C4-2B (cell line): ENCODE results near the gene TPRG1L.

Source experiments
- H3K27ac ChIP-seq: fragments of 450-650 bp; 2 replicates; pipeline ENCODE4 v1.5.1; 2017
- CTCF ChIP-seq: fragments of 450-650 bp; conservative IDR thresholded peaks from 2 replicates; pipeline ENCODE4 v1.5.1; 2017; ENCODE audit warnings: mild to moderate bottlenecking
- ZFX ChIP-seq: fragments of 450-650 bp; IDR thresholded peaks from 2 replicates; pipeline ENCODE4 v1.6.1; 2017

TPRG1L gene

GRCh38 chr1:3638676-3639075 is 13.9 kb downstream of the TPRG1L start:
- TF ChIP-seq CTCF (no peak), ZFX (no peak)
- H3K27ac ChIP-seq, result no peak overlapping the region

GRCh38 chr1:3639397-3639911 is 14.6 kb downstream of the TPRG1L start:
- no peak overlapping the region for H3K27ac ChIP-seq
- TF ChIP-seq ZFX, result no peak
- TF ChIP-seq CTCF, result no peak

DNA sequence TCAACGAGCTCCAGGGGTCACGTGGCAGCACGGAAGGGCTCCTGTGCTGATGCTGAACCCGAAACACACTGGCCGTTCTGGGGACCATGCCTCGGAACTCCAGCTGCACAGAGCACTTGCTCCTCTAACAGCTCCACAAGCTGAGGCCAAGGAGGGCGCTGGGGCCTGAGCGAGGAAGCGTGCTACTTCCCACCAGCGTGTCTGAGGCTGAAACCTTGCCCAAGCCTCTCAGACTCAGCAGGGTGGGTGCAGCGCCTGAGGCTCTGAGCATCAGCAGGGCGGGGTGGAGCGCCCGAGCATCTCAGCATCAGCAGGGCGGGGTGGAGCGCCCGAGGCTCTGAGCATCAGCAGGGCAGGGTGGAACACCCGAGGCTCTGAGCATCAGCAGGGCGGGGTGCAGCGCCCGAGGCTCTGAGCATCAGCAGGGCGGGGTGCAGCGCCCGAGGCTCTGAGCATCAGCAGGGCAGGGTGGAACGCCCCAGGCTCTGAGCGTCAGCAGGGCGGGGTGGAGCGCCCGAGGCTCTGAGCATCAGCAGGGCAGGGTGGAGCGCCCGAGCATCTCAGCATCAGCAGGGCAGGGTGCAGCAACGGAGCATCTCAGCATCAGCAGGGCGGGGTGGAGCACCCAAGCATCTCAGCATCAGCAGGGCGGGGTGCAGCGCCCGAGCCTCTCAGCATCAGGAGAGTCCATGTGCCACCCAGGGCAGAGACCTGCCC is 15.5 kb downstream of the TPRG1L start:
- TF ChIP-seq ZFX (no peak), CTCF (no peak)
- H3K27ac ChIP-seq, result no peak overlapping the region

DNA sequence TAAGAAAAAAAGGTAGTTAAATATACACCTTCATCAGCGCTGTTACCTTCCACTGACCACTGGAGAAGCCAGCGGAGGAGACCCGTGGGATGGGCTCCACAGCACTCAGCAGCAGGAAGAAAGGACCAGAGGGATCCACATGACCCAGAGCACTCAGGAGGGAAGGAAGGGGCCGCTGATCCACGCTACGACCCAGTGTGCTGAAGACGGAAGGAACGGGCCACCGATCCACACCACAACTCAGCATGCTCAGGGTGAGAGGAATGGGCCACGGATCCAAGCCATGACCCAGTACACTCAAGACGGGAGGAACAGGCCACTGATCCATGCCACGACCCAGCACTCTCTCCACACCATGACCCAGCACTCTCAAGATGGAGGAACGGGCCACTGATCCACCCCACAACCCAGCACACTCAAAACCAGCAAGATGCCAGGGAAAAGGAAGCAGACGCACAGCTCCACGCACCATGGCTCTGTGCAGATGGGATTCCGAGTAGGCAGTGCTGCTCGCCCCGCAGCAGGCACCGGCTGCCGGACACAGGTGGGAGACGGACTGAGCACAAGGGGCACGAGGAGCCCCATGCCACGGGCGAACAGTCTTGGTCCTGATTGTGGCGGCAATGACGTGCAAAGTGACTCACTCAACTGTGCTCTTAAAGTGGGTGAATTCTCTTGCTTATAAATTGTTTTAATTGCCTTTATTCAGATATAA is 16.4 kb downstream of the TPRG1L start:
- no peak overlapping the region for H3K27ac ChIP-seq
- TF ChIP-seq CTCF (no peak), ZFX (no peak)

DNA sequence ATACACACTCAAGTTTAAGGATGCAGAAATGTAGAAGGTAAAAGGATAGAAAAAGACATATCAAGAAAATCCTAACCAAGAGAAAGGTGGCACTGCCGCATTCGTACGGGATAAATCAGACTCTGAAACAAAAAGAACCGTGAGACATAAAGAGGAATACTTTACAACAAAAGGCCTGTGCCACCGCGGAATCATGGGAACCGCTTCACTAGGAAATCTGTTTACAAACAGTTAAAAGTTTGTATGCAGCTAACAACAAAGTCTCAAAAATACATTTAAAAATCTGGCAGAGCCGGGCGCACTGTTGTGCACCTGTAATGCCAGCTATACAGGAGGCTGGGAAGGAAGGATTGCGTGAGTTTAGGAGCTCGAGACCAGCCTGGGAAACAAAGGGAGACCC is 17.0 kb downstream of the TPRG1L start:
- TF ChIP-seq CTCF (no peak), ZFX (no peak)

GRCh38 chr1:3642919-3643675 is 18.3 kb downstream of the TPRG1L start:
- no peak for TF ChIP-seq ZFX
- no peak for TF ChIP-seq CTCF
- no peak overlapping the region for H3K27ac ChIP-seq

More for the DNA sequence above, 17.0 kb downstream of the TPRG1L start:
- H3K27ac ChIP-seq, result no peak overlapping the region

DNA sequence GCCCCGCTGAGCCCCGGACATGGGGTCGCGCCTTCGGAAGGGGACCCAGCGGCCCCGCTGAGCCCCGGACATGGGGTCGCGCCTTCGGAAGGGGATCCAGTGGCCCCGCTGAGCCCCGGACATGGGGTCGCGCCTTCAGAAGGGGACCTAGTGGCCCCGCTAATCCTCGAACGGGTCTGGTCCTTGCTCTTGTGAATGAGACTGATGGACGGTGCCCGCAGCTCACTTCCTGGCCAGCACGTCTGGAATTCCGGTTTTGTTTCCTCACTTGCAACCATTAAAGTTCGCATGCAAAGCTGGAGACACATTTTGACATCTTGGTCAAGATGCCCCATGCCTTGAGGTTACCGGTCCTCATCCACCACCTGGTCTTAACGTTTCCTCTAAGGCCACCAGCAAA is 19.5 kb downstream of the TPRG1L start:
- TF ChIP-seq ZFX (no peak), CTCF (no peak)

More for the DNA sequence above, 19.5 kb downstream of the TPRG1L start:
- H3K27ac ChIP-seq, result no peak overlapping the region
